ENCODE data around the gene CDH13.
A peak's percentile ranks its signal among the peaks of the same experiment; 100 is the strongest.

The CDH13 gene

GRCh38 chr16:83214671-83215070 is 587.9 kb downstream of the CDH13 start:
- H3K36me3 ChIP-seq (replicated peaks; ENCODE audit: insufficient read depth, low read length): no peaks in the 10 kb centered on the region
- no peaks in the 10 kb centered on the region for H3K9me2 ChIP-seq (replicated peaks; ENCODE audit: insufficient read depth, low read length)
- no peaks in the 10 kb centered on the region for H3F3A ChIP-seq (ENCODE audit: insufficient read depth, low read length)
- no peak overlapping the region for H2AFZ ChIP-seq (ENCODE audit: low read length)
- H3K79me2 ChIP-seq (ENCODE audit: low read length): no peaks in the 10 kb centered on the region
- H3K27me3 ChIP-seq (replicated peaks; ENCODE audit: insufficient read depth, low read length): no peaks in the 10 kb centered on the region
- TF ChIP-seq CTCF (IDR thresholded peaks at IDR 0.05; ENCODE audit: low read length) (no peak), EZH2phosphoT487 (IDR thresholded peaks at IDR 0.05; ENCODE audit: low read length) (no peak), EZH2 (optimal IDR thresholded peaks at IDR 0.05; ENCODE audit: low read depth, low read length) (no peak)
- H4K20me1 ChIP-seq (ENCODE audit: insufficient read depth, low read length): no peaks in the 10 kb centered on the region
- H3K4me3 ChIP-seq (ENCODE audit: low read length): no peak overlapping the region
- DNase-seq: no peak
- no peak overlapping the region for H3K9ac ChIP-seq (ENCODE audit: low read length)
- no peak overlapping the region for H3K4me2 ChIP-seq (ENCODE audit: low read depth, low read length)
- peaks cover 19% of the 10 kb centered on the region; the same call in 1 of the 2 replicates for H3K4me1 ChIP-seq (ENCODE audit: low read length)
- no peak overlapping the region for H3K27ac ChIP-seq (ENCODE audit: low read length)
- no peaks in the 10 kb centered on the region for H3K9me3 ChIP-seq (replicated peaks; ENCODE audit: insufficient read depth, low read length)

GRCh38 chr16:83215406-83216001 is 588.7 kb downstream of the CDH13 start:
- Histone ChIP-seq H3K9me2 (replicated peaks; ENCODE audit: insufficient read depth, low read length) (no peaks in the 10 kb centered on the region), H3K27ac (ENCODE audit: low read length) (no peak overlapping the region), H3K79me2 (ENCODE audit: low read length) (no peaks in the 10 kb centered on the region), H3K36me3 (replicated peaks; ENCODE audit: insufficient read depth, low read length) (no peaks in the 10 kb centered on the region), H3K9ac (ENCODE audit: low read length) (no peak overlapping the region), H3K4me1 (ENCODE audit: low read length) (peaks cover 19% of the 10 kb centered on the region; the same call in 1 of the 2 replicates), H4K20me1 (ENCODE audit: insufficient read depth, low read length) (no peaks in the 10 kb centered on the region), H3K4me2 (ENCODE audit: low read depth, low read length) (no peak overlapping the region), H3K9me3 (replicated peaks; ENCODE audit: insufficient read depth, low read length) (no peaks in the 10 kb centered on the region), H3K4me3 (ENCODE audit: low read length) (no peak overlapping the region), H2AFZ (ENCODE audit: low read length) (no peak overlapping the region), H3K27me3 (replicated peaks; ENCODE audit: insufficient read depth, low read length) (no peaks in the 10 kb centered on the region), H3F3A (ENCODE audit: insufficient read depth, low read length) (no peaks in the 10 kb centered on the region)
- TF ChIP-seq EZH2phosphoT487 (IDR thresholded peaks at IDR 0.05; ENCODE audit: low read length) (no peak), EZH2 (optimal IDR thresholded peaks at IDR 0.05; ENCODE audit: low read depth, low read length) (no peak), CTCF (IDR thresholded peaks at IDR 0.05; ENCODE audit: low read length) (peak; percentile 70)
- peak; percentile 11 for DNase-seq

GRCh38 chr16:83219285-83219684 is 592.5 kb downstream of the CDH13 start:
- H3K4me2 ChIP-seq (ENCODE audit: low read depth, low read length): no peak overlapping the region
- H3K27me3 ChIP-seq (replicated peaks; ENCODE audit: insufficient read depth, low read length): no peaks in the 10 kb centered on the region
- no peaks in the 10 kb centered on the region for H3K79me2 ChIP-seq (ENCODE audit: low read length)
- no peaks in the 10 kb centered on the region for H3K9me3 ChIP-seq (replicated peaks; ENCODE audit: insufficient read depth, low read length)
- no peak overlapping the region for H3K9ac ChIP-seq (ENCODE audit: low read length)
- no peak overlapping the region for H3K27ac ChIP-seq (ENCODE audit: low read length)
- no peaks in the 10 kb centered on the region for H4K20me1 ChIP-seq (ENCODE audit: insufficient read depth, low read length)
- no peaks in the 10 kb centered on the region for H3K36me3 ChIP-seq (replicated peaks; ENCODE audit: insufficient read depth, low read length)
- H2AFZ ChIP-seq (ENCODE audit: low read length): no peak overlapping the region
- H3F3A ChIP-seq (ENCODE audit: insufficient read depth, low read length): no peaks in the 10 kb centered on the region
- DNase-seq: no peak
- no peaks in the 10 kb centered on the region for H3K9me2 ChIP-seq (replicated peaks; ENCODE audit: insufficient read depth, low read length)
- no peak for TF ChIP-seq CTCF (IDR thresholded peaks at IDR 0.05; ENCODE audit: low read length)
- no peak for TF ChIP-seq EZH2 (optimal IDR thresholded peaks at IDR 0.05; ENCODE audit: low read depth, low read length)
- TF ChIP-seq EZH2phosphoT487 (IDR thresholded peaks at IDR 0.05; ENCODE audit: low read length): no peak
- H3K4me3 ChIP-seq (ENCODE audit: low read length): no peak overlapping the region
- no peaks in the 10 kb centered on the region for H3K4me1 ChIP-seq (ENCODE audit: low read length)
